ENCODE results near the gene PITPNC1.
"Not testable (repeated sequence)": the region's sequence is repeated elsewhere in the genome, so short reads cannot be mapped to it uniquely, and the experiment has no call there.

PITPNC1 gene

DNA sequence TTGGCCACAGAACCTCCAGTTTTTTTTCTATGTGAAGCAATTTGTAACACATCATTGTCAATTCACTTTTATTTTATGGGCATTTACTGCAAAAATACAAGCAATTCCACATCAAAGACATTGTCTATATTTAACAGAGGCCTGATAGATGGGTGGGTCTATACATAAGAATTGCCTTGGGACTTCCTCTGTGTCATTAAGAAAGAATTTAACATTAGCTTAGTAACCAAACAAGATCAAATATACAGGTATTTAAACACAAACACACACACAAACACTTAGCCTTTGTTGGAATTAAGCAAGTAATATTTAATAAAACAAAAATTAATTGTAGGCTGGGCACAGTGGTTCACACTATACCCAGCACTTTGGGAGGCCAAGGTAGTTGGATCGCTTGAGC lies 4.3 kb upstream of the PITPNC1 start:
- DNase-seq: no peak

DNA sequence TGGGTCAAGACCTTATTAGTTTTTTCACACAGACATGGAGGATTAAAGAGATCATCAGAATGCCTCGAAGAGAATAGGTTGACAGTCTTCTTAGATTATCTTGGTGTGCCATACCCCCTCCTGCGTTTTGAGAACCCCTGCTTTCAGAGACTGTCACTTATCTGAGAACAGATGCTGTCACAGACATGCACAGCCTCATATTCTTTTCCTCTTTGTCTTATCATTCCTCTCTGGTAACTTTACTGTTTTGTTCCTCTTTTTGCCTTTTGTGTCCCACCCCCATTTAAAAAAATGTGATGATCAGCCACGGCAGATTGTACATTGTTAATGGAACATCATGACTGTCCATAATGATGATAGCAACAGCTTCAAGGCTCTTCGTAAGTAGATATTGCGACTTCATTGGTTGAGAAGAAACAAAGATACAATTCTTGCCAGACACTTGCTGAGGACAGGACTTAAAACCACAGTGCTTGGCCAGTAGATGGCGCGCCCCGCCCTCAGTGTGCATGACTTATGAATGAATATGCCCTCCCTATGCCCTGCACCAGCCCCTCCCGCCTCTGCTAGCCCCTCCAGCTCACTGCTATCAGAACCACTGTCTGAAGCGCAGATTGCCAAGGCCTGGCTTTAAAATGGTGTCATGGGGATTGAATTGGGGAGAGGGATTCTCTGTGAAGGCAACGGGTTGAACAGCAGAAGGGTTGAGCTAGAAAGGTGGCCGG lies 2.6 kb upstream of the PITPNC1 start:
- peak; percentile 43 for DNase-seq

GRCh38 chr17:67375054-67375427 lies 2.0 kb upstream of the PITPNC1 start:
- no peak for DNase-seq

- DNase-seq: no peak
These were observed 1.4 kb upstream of the PITPNC1 start for GRCh38 chr17:67375716-67376115.

DNA sequence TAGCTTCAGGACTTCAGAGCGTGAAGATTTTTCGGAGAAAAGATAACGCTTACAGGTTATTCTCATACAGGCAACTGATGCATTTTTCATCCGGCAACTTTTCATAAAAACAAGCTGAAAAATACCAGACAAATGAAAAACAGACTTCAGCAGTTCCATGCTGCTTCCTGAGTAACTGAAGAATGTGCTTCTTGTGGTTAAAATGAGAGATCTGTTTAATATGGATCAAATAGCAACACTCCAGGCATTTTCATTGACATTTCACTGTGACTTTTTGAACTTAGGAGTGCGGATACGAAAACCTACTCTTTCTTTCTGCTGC lies 705 bp upstream of the PITPNC1 start:
- no peak for DNase-seq

DNA sequence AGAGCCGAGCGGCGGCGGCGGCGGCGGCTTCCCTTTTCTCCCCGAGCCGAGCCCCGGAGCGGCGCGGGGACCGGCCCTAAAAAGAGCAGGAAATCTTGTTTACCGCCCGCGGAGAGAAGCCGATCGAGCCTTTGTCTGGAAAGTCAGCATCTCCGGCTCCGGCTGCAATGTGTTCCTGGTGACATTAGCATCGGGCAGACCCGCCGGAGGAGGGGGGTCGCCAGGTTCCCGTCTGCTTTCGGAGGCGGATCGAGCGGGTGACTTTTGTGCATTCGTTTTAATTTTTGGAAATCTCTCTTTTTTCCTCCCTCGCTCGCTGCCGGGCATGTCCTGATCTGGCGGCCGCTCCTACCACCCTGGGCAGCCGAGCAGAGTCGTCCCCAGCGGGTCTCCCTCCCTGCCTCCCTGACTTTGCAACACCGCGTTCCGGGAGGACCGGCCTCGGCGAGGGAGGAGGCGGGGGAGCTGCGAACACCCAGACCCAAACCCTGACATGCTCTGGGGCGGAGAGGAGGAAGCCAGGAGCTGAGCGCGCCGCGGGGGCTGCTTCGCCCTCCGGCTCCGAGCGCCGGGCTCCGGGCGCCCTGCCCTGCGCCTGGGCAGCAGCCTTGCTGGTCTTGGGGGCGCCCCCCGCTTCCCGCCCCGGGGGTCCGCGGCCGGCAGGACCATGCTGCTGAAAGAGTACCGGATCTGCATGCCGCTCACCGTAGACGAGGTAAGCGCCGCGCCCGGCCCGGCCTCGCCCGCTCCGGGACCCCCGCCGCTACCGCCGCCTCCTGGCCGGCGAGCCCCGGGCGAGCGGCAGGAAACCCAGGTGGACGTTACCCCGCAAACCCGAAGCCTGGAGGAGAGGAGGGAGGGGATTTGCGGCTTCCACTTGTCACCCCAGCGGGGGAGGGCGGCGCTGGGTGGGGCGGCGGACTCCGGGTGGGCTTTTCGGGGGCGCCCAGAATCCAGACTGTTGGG lies 690 bp downstream of the PITPNC1 start:
- peak; percentile 62 for DNase-seq

DNA sequence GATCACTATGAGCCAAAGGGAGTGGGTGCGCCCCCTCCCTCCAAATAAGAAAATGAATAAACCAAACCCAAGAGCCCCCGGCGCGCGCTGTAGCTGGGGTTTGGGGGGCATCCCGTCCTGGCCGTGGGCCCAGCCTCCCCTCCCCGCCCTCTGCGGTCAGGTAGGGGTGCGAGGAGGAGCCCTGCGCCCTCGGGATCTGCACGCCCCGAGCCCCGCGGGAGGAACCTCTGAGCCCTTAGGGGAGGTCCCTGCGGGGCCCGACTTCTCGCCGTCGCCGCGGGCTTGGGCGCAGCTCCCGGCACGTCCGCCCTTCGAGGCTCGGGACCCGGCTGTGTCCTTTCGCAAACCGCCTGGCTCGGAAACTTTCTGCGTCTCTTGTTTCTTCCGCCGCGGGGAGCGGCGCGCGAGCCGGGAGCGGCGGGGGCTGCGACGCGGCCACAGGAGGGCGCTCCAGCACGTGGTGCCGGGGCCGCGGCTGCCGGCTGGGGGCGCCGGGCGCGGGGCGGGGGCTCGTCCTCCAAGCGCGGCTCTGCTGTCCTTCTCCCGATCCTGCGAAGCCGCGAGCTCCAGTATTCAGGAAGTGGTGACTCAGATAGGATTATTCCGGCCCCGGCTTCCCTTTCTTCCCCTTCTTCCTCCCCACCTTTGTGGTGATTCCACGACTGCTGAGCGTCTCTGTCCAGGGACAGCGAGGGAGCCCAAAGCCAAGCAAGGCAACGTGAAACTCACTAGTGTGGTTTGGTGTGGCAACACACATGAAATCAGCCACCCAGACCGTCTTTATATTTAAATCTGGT lies 1.6 kb downstream of the PITPNC1 start:
- DNase-seq: peak; percentile 57

DNA sequence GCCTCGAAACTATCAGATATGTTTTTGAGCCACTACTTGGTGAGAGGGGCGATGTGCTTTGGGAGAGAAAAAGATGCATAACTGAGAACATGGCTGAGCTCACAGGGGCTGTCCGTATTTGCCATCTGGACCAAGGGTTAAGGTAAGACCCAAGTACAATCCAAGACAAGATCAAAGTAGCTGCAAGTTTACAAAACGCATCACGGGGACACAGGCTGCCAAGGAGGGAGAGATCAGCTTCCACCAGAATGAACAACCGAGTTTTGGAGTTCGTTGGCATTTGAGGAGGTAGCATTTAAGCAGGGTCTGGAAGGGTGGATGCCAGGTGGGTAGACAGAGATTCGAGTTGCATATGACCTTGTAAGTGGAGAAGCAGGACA lies 2.2 kb downstream of the PITPNC1 start:
- no peak for DNase-seq

DNA sequence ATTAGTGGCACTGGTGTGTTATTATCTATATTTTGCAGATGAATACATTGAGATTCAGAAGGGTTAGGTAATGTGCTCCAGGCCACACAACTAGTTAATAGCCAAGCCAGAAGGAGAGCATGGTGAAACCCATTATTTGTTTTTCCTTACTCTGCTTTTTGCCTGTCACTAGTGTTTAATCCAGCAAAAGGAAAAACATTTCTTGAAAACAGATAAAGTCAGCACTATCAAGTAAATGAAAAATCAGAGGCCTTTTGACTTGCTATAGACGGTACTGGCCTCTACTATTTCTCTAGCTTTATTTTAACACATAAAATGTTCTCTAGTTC lies 4.8 kb downstream of the PITPNC1 start:
- DNase-seq: no peak

GRCh38 chr17:67385122-67385988 lies 8.3 kb downstream of the PITPNC1 start:
- DNase-seq: no peak

DNA sequence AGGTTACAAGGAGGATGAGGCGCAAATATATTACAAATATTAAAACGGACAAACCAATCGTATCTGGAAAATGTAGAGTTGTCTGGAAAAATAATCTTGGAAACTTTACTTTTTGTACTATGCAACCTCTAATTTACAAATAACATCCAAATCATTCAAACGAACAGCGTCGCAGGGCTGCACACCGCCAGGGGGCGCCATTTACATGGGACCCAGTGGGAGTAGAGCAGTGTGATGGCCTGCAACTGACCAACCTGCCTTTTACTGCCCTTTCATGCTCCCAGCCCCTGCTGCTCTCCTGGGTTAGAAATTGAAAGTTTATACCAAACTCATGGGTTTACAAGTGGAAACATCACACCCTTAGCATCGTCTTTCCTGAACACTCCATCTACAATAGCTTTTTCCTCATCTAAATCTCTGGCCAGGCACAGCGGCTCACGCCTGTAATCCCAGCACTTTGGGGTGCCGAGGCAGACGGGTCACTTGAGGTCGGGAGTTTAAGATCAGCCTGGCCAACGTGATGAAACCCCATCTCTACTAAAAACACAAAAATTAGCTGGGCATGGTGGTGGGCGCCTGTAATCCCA lies 10.0 kb downstream of the PITPNC1 start:
- DNase-seq: peak; percentile 30

DNA sequence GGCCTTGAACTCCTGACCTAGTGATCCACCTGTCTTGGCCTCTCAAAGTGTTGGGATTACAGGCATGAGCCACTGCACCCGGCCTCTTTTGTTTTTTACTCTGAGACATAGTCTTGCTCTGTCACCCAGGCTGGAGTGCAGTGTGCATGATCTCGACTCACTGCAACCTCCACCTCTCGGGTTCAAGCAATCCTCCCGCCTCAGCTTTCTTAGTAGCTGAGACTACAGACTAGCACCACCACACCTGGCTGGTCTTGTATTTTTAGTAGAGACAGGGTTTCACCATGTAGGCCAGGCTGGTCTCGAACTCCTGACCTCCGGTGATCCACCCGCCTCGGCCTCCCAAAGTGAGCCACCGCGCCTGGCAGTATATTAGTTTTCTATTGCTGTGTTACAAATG lies 11.5 kb downstream of the PITPNC1 start:
- not testable (repeated sequence) for DNase-seq

- no peak for DNase-seq
These were observed 11.9 kb downstream of the PITPNC1 start for GRCh38 chr17:67388986-67389385.

DNA sequence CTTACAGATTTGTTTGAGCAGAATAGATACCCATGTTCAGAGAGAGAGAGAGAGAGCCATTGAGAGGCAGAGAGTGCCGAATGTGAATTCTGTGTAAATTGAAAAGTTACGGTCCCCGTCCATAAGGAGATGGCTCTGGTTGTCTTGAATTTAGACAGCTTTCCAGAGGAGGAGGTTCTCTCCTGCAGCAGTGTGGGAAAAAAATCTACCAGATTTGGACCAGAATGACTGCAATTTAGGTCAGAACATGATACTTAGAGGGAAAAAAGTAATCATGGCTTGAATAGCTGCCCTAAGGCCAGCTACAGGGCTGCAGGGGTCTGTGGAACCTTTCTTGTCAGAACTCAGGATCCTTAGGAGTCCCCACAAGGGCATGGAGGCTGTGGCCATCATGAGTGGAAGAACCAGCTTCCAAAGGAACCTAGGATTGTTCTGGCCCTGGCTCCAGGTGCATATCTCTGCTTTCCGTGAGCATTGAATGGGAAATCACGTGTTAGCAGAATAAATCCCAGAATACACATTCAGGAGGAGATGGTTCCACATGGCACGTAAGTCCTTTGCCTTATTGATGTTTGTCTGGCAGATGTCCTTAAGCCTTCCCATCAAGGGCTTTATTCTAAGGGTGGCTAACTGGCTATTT lies 13.0 kb downstream of the PITPNC1 start:
- no peak for DNase-seq

DNA sequence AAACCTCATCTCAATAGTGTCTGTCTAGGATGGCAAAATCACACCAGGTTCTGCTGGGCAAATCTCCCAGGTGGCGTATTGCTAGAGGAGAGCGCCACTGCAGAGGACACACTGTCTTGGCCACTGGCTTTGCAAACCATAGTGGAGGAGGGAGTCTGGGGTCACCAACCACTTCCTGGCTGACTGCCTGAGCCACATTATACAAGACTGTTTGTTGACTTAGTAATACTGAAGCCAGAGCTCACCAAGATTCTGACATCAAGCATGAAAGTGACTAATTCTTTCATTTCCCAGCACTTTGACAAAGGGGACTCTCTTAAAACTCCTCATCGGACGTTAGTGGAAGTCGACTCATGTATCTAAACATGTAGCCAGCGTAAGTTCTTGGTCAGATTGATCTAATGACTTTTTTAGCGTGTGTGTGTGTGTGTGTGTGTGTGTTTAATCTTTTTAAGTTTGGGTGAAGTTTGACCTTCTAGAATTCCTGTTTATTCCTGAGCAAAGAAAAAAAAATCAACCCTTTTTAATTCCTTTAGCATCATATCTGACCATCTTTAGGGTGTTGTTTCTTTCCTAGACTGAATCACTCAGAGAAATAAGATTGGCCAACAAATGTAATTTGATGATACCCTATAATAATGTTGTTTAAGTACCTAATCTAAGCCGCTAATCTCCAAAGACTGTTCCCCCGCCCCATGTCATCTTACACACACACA lies 13.7 kb downstream of the PITPNC1 start:
- DNase-seq: no peak

DNA sequence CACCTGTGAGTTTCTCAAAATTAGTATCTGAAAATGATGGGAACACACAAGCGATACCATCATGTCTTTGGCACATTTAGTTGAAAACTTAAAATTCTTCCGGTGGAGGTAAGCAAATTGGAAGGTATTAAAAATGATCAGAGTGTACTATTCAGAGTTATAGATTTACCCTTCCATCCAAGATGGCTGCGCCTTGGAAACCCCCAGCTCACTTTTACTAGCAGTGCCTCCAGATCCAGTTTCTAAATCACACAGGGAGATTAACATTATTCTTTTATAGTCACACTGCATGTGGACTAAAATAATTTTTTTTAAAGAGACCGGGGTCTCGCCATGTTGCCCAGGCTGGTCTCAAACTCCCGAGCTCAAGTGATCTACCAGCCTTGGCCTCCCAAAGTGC lies 15.0 kb downstream of the PITPNC1 start:
- DNase-seq: no peak

DNA sequence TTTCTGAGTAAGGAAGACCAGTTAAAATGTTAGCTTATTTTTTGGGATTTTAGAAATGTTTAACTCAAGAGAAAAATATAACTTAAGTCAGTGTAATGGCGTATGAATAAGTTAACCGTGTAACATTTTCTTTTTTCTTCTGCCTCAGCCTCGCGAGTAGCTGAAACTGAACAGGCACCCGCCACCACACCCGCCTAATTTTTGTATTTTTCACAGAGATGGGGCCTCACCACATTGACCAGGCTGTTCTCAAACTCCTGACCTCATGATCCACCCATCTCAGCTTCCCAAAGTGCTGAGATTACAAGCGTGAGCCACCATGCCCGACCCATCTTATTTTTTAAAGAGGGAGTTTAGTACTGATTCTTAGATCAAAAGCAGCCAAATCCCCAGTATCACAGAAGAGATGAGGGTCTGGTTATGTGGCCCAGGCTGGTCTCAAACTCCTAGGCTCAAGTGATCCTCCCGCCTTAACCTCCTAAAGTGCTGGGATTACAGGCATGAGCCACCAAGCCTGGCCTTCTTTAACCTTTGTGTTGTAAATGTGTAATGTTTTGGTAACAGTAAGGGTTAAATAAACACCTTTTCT lies 16.8 kb downstream of the PITPNC1 start:
- DNase-seq: no peak

DNA sequence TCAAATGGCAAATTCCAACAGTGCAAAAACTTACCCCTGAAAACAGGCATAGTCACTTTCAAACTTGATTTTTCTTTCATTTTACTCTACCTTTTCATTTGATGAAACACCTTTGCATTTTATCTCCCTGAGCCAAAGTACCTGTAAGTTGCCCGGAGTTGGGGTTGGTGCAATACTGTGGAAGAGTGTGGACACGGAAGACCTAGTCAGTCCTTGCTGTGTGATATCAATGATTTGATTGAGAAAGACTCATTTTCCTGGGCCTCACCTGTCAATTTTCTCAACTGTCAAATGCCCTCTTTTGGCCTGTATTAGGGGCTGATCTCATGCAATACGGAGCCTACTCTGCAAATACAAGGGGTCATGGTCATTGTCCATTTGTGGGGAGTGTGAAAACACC lies 22.6 kb downstream of the PITPNC1 start:
- no peak for DNase-seq

- DNase-seq: peak; percentile 1
These were observed 23.1 kb downstream of the PITPNC1 start for GRCh38 chr17:67400193-67400592.

GRCh38 chr17:67401106-67401505 lies 24.0 kb downstream of the PITPNC1 start:
- DNase-seq: no peak

All from NCI-H1105 treated with DMSO at 0.1 percent for 48 hours (cell line).